GM11168 (cell line): ENCODE data around the gene ZFHX3.

Experiments used
- in situ Hi-C: fragments of 300-500 bp; cut with MboI; formaldehyde crosslinking; loops from one replicate; pipeline ENCODE4 v1.12.0; 2022; ENCODE audit warnings: low sequenced_read_pairs; ENCODE audit not compliant: unreplicated experiment

The ZFHX3 gene

GRCh38 chr16:72827866-72828265 is 220.1 kb downstream of the ZFHX3 start:
- in situ Hi-C loops = loop anchor here (25.0 kb wide), 1 partner anchor 359 kb away; no protein-coding TSS in a partner anchor

DNA sequence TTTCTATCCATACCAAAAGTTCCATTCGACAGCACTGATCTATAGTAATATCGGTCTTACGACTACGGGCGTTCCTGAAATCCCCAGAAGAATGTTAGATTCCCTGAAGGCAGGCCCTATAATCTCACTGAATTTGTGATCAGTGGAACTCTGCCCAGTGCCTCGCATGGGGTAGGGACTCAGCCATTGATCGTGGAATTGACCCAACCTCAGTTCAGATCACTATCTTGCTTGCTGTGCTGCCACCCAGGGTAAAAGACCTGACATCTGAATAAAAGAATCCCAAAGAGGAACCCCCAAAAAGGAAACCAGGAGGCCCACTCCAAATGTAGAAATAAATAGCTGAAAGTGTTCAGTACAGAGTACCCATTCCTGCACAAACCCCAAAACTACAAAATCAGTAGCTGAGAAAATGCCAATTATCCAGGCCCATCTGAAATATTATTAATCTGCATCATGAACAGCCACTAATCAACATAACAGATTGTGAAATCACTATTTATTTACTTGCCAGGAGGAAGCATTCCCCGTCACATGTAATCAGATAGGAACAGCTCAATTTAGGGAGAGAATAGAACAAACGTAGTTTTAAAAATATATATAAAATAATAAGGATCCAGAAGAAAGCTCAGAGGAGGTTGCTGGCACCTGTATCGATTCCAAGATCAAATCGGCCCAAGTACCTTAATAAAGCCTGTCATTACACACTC is 221.9 kb downstream of the ZFHX3 start:
- in situ Hi-C loops = loop anchor here (25.0 kb wide), 1 partner anchor 361 kb away; no protein-coding TSS in a partner anchor

GRCh38 chr16:72824761-72825160 is 223.2 kb downstream of the ZFHX3 start:
- in situ Hi-C loops = loop anchor here (25.0 kb wide), 1 partner anchor 363 kb away; no protein-coding TSS in a partner anchor

GRCh38 chr16:72824027-72824426 is 223.9 kb downstream of the ZFHX3 start:
- in situ Hi-C loops = no loop called here

GRCh38 chr16:72821185-72821950 is 226.6 kb downstream of the ZFHX3 start:
- in situ Hi-C loops = no loop called here

GRCh38 chr16:72819345-72819744 is 228.6 kb downstream of the ZFHX3 start:
- in situ Hi-C loops = no loop called here

DNA sequence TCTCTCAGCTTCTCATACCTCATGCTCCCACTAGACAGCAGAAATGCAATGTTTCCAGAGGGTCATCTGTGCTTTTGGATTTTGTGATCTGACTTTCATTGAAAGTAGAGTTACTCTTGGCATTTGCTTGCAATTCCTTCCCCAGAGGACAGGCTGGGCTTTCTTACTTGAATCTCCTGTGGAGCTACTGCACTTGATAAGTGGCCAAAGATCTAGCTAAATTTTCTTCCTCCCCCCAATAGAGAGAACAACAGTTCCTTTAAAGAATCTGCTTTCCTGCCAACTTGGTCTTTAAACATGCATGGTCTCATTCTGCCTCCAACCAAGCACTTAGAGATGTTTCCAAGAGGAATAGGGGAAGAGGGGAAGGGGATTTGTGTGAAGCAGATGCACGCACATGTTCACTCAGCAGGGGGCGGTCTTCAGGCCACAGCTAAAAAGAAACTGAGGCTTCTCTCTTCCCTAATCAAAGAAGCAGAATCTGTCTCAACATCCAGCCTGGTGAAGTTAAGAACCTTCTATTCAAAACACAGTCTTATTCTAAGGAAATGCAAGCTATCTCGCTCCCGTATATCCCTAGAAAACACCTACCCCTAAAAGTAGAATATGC is 229.6 kb downstream of the ZFHX3 start:
- in situ Hi-C loops = no loop called here

DNA sequence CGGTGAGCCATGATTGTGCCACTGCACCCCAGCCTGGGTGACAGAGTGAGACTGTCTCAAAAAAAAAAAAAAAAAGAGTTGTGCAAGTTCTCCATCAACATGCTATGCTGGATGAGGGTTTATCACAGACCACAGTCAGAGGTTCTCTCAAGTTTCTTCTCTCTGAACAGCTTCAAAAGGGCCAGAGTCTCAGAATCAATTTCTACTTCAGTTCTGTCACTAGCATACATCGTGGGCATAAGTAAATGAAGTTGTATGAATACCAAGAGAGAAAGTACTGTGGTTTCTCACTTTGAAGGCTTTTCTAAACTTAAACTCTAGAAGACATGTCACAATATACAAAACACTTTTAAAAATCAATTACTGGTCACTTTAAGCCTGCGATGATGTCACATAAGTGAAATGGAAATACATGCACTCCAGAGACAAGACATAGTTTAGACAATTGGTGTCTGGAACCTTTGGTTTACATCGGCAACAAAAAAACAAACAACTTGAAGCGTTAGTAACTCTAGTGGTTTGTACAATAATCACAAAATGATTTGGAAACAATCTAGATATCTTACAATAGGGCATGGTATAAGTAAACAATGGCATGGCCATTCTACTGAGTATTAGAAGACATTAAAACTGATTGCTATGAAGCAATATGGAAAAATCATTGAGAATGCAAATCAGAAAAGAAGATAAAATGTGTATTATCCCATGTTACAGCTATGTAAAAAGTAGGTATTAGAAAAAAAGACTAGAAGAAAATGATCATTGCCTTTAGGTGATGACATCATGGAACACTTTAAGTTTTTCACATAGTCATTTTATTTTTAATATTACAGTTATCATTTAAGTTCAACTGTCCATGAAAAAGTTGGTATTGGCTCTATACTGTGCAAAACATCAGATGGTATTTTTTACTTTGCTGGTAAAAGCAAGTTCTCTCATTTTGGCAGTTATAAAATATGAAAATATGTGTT is 232.3 kb downstream of the ZFHX3 start:
- in situ Hi-C loops = no loop called here

- in situ Hi-C loops = no loop called here
These were observed 233.7 kb downstream of the ZFHX3 start for GRCh38 chr16:72814226-72814625.

- in situ Hi-C loops = no loop called here
These were observed 235.3 kb downstream of the ZFHX3 start for GRCh38 chr16:72812672-72813071.

DNA sequence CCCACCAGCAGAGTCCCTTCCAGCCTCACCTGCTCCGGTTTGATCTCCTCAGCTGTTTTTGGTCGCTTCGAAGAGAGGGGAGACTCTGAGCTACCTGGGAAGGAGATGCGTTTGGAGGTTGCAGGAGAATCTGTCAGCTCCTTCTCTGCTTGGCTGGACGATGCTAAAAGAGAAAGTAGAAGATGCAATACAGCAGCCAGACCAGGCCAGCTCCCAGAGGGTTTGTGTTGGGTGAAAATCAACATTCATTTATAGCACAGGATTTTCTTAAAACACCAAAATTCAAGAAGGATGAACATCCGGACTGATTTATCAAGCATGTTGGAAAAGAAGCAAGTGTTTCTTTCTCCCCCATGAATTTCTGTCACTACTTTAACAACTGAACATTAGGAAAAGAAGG is 236.1 kb downstream of the ZFHX3 start:
- in situ Hi-C loops = no loop called here

GRCh38 chr16:72811188-72811720 is 236.7 kb downstream of the ZFHX3 start:
- in situ Hi-C loops = no loop called here

GRCh38 chr16:72810480-72810879 is 237.4 kb downstream of the ZFHX3 start:
- in situ Hi-C loops = no loop called here

DNA sequence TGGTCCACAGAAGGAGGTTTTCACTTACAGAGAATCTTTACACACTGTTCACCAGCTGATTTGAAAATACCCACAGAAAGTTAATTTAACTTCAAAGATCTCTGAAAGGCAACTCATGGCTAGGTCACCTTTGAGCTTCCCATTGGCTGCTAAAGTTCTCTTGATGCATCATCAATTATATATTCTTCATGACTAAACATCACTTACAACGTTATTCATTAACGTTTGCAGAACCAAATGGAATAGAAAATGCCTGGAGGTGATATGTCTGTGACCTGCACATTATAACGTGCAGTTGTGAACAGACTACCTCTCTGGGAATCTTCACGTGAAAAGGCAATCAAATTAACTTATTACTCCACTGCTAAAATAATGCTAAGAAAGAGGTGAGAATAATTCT is 238.5 kb downstream of the ZFHX3 start:
- in situ Hi-C loops = no loop called here

- in situ Hi-C loops = no loop called here
These were observed 239.2 kb downstream of the ZFHX3 start for GRCh38 chr16:72808754-72809153.

DNA sequence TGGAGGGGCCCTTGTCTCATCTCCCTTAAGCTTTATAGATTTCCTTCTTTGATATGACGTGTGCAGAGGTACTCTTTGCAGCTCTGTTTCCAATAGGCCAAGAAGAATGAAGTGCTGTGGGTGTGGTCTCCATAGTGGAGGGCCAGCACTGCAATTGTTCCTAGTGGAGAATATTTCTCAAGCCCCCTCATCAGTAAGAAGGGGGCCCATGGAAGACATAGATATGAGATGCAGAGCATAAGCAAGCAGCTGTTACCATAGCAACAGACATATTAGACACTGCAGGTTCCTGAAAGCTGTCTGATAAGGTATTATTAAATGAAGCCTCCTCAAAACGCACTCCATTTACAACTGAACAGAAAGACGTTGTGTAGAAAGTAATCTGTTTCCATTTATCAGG is 240.7 kb downstream of the ZFHX3 start:
- in situ Hi-C loops = no loop called here

- in situ Hi-C loops = no loop called here
These were observed 242.4 kb downstream of the ZFHX3 start for GRCh38 chr16:72805486-72805885.

GRCh38 chr16:72800524-72801161 is 247.3 kb downstream of the ZFHX3 start:
- in situ Hi-C loops = no loop called here

- in situ Hi-C loops = loop anchor here (25.0 kb wide), 1 partner anchor 286 kb away; no protein-coding TSS in a partner anchor
These were observed 249.7 kb downstream of the ZFHX3 start for GRCh38 chr16:72798264-72798663.
